Measurements from ENCODE around the gene RCBTB1.
A peak's percentile ranks its signal among the peaks of the same experiment; 100 is the strongest.

The RCBTB1 gene

DNA sequence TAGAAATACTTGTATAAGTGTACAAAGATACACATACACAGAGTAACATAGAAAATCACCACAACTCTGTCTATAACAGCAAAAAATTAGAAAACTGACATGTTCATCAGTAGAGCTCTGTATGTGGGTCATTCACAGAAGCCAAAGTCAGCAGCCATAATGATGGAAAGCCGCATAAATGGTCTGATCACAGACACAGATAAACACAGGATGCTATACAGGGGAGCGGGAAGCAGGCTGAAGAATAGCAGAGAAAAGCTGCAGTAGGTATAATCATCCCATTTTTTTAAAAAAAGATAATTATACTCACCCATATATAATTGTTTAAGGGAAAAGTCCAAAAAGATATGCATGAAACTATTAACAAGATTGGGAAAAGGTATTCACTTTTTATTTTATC lies 31.5 kb downstream of the RCBTB1 start:
- DNase-seq, result no peak

DNA sequence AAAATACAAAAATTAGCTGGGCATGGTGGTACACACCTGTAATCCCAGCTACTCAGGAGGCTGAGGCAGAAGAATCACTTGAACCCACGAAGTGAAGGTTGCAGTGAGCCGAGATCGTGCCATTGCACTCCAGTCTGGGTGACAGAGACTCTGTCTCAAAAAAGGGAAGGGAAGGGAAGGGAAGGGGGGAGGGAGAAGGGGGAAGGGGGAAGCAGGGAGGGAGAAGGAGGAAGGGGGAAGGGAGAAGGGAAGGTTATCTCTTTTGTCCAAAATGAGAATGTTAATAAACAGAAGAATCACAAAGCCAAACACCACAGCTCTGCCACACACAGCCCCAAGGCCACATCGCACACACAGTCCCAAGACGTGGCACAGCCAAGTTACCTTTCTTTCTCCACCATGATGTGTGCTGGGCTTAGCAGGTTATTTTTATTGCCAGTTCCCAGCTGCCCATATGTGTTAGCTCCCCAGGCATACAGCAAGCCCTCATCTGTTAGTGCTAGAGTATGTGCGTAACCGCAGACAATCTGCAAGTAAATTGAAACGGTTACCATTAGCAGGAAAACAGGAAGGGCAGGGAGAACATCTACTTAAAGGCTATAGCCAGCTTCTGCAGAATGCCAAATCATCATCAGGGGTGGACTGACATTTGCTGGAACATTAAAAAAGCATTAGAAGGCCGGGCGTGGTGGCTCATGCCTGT lies 34.3 kb downstream of the RCBTB1 start:
- peak in 1 of 2 donors; percentile 75 for DNase-seq

- no peak for DNase-seq
These were observed 36.1 kb downstream of the RCBTB1 start for GRCh38 chr13:49549289-49549688.

DNA sequence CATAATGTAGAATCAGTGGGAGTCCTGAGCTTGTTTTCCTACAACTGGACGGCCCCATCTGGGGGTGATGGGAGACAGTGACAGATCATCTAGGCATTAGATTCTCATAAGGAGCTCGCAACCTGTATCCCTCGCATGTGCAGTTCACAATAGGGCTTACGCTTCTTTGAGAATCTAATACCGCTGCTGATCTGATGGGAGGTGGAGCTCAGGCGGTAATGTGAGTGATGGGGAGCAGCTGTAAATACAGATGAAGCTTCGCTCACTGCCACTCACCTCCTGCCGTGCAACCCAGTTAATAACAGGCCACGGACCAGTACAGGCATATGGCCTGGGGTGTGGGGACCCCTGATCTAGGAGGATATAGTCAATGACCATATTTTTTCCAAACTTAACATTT lies 38.8 kb downstream of the RCBTB1 start:
- DNase-seq, result no peak

DNA sequence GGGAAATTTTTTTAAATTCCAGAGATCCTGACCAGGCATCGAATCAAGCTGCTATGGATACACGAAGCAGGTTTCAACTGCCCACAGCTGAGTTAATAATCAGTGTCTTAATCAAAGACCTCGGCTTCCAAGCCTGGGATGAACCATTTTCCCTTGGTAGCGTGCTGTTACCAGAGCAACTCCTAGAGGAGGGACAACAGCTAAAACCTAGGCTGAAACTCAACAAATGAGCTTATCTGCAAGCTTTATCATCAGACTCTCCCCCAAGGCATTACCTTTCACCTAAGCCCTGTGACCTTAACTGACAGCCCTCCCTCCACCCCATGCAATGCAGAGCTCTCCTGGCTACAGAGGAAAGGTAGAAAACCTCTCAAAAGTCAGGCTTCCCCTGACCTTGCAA lies 39.7 kb downstream of the RCBTB1 start:
- no peak for DNase-seq

- no peak for DNase-seq
These were observed 41.7 kb downstream of the RCBTB1 start for GRCh38 chr13:49543656-49544055.

DNA sequence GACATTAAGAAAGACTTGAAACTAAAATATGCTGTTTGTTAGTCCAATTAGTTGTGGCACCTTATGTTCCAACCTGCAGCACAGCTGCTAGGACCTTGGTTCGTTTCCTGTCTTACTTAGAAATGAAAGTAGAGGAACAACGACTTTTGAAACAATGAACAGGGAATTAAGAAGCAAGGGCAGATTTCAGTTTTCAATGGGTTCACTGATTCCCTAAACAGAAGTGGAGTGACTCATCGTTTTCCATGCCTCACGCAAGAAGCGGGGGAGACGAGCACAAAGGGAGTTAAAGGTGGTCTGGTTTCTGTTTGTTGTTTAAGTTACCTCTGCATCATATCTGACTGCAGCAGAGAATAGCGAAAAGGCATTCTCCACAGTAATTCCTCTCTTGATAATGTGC lies 44.8 kb downstream of the RCBTB1 start:
- peak in 1 of 2 donors; percentile 43 for DNase-seq

GRCh38 chr13:49539746-49540145 lies 45.6 kb downstream of the RCBTB1 start:
- no peak for DNase-seq

- DNase-seq, result no peak
These were observed 46.0 kb downstream of the RCBTB1 start for GRCh38 chr13:49539313-49539712.

DNA sequence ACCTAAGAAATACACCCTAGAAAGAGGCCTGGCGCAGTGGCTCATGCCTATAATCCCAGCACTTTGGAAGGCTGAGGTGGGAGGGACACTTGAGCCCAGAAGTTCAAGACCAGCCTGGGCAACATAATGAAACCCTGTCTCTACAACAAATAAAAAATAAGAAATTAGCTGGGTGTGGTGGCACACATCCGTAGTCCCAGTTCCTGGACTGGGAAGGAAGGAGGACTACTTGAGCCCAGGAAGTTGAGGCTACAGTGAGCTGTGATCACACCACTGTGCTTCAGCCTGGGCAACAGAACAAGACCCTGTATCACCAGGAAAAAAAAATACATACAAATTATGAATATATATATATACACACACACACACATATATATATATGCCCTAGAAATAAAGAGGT lies 47.0 kb downstream of the RCBTB1 start:
- DNase-seq, result no peak

- DNase-seq, result no peak
These were observed 49.0 kb downstream of the RCBTB1 start for GRCh38 chr13:49536144-49536873.

DNA sequence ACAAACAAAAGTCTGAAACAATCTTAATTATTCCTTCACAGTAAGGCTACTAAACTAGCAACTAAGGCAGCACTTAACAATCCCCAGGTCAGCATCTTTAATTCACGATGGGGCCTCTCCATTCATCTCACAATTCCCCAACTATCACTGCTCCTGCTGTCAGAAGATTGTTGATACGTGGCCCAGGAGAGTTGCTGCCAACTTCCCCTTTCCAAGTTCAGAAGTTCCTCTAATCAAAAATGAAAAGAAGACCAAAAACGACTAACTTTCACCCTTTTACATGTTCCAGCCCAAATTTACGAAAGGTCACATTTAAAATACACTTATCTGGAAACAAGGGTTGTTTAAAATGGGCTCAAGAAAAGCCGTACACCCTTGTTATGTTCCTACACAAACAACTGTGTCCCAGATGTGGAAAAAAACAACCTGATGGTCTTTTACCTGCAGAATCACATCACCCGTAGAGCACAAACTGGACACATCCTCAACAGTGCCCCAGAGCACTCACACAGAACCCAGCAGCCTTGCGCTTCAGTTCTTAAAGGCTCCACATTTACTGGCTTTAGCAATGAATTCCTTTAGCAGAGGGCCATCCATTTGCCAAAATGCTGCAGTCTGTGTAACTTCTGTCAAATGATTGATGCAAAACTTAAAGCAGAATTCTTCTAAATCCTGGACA lies 51.6 kb downstream of the RCBTB1 start:
- peak in 1 of 2 donors; percentile 72 for DNase-seq

DNA sequence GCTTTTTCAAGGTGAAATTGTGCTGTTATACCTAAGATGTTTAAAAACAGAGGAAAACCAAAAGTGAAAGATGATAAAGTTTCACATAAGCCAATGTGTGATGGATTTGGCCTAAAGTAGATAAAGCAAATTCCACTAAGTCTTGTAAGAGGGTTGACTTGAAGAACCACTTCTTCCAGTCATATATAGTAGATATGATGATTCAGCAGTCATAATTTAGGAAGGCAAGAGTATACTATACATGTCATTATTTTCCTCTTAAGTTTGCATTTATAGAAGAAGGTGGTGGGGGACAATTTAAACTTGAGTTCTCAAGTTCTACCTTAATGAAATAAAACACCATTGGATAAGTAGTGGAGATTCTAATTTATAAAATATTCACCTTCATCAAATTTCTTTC lies 52.3 kb downstream of the RCBTB1 start:
- DNase-seq, result no peak

DNA sequence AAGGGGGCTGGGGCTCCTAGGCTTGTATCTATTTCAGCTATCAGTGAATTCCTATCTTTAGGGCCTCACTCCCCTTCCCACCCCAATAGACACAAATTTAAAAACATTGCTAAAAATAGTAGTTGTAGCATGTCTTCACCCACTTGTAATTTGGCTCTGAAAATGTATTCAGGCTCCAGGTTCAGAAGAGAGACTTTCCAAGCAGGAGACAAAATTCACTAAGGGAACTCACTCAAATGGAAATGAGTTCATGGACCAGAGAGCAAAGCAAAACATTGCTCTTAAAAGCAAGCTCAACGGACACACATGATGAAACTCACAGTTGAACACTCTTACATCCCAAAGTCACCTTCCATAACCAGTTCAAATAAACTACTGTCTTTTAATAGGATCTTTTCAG lies 52.8 kb downstream of the RCBTB1 start:
- no peak for DNase-seq

- peak in 1 of 2 donors; percentile 88 for DNase-seq
These were observed 54.9 kb downstream of the RCBTB1 start for GRCh38 chr13:49530457-49530856.

- DNase-seq, result peak in 1 of 2 donors; percentile 17
These were observed 57.2 kb downstream of the RCBTB1 start for GRCh38 chr13:49528161-49528560.

DNA sequence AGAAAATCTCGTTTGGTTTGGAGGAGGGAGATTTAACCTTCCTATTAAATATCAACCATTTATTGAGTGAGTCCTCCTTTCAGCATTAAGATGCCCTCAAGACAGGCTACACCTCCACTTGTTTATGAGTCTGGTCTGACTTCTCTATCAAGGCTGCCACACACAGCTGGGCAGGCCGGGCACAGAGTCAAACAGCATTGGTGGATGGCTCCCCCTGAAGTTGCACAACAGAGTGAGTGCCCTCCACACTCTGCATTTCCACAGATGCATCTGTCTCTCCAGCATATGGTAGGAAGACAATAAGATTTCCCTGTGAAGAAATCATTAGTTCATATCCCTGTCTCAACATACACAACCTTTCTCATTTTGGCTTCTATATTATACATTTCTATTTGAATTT lies 58.2 kb downstream of the RCBTB1 start:
- peak in 1 of 2 donors; percentile 10 for DNase-seq

GRCh38 chr13:49524740-49525501 lies 60.4 kb downstream of the RCBTB1 start:
- DNase-seq, result no peak

GRCh38 chr13:49521224-49521623 lies 64.1 kb downstream of the RCBTB1 start:
- no peak for DNase-seq

DNA sequence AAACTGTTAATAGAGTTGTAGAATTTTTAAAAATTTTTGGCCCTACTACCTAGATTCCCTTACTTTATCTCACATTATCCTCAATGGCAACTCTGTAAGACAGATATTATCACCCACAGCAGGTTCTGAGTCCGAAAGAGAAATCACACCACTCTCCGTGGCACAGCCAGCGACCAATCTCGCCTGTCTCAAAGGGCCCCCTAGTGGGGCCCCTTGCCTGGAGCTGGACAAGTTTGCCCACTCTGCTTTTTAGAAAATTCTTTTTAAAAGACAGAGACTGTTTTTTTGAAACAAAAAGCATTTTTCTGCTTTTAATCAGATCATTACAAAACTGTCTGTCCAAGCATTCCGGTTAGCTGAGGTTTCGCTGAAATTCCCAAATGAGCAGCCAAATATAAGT lies 67.9 kb downstream of the RCBTB1 start:
- no peak for DNase-seq

DNA sequence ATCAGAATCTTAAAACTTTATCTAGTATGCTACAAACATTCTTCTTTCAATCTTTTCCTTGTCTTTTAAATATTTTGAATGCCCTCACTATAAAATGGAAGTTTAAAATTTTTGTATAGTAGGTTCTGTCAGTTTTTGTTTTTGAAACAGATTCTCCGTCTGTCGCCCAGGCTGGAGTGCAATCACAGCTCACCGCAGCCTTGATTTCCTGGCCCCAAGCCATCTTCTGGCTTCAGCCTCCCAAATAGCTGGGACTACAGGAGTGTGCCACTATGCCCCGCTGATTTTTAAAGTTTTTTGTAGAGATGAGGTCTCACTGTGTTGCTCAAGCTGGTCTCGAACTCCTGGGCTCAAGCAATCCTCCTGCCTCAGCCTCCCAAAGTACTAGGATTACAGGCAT lies 68.9 kb downstream of the RCBTB1 start:
- no peak for DNase-seq

- no peak for DNase-seq
These were observed 72.8 kb downstream of the RCBTB1 start for GRCh38 chr13:49512578-49512977.

- no peak for DNase-seq
These were observed 81.4 kb downstream of the RCBTB1 start for GRCh38 chr13:49503951-49504350.

All from bone marrow (tissue), 2 donors.